HL-60 (cell line): ENCODE measurements around the gene EMP1.

Experiments
- GABPA ChIP-seq: IDR thresholded peaks from 2 replicates; pipeline ENCODE4 v1.6.1; 2012; ENCODE audit warnings: low read depth
- POLR2AphosphoS5 ChIP-seq: IDR thresholded peaks from 2 replicates; pipeline ENCODE4 v1.6.1; 2012; ENCODE audit warnings: low read depth
- SPI1 ChIP-seq: IDR thresholded peaks from 2 replicates; pipeline ENCODE4 v1.6.1; 2012; ENCODE audit warnings: low read depth, mild to moderate bottlenecking, borderline replicate concordance
- TF ChIP-seq, protein P1 (sequence below): IDR thresholded peaks from one replicate; pipeline ENCODE4 v1.5.1; 2011; ENCODE audit warnings: low read length, control low read depth, inconsistent platforms; ENCODE audit not compliant: insufficient read depth
- TF ChIP-seq, protein P2 (sequence below): IDR thresholded peaks from 2 replicates; pipeline ENCODE4 v1.6.1; 2012; ENCODE audit warnings: low read depth; ENCODE audit not compliant: insufficient replicate concordance

DNA sequence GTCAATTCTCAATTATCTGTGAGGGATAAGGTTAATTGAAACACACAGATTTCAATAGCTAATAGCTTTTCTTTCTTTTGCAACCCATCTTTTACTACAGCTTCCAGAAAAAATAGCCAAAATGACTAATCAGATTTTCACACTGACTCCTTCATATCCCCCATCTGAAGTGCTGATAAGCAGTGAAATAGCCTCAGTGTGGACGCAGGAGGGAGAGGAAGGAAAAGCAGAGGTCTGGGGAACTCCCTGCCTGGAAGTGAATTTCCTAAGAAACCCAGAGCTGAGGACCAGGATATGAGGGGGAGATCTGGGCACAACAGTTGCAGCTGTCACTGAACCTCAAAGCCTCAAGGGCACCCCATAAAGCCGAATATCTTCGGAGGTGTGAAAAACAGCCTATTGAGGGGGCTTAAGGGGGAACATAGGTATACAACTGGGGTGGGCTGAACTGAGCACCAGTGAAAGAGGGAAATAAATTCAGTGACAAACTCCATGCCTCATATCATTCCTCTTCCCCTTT lies 60.9 kb downstream of the EMP1 start:
- TF ChIP-seq, protein P1, sequence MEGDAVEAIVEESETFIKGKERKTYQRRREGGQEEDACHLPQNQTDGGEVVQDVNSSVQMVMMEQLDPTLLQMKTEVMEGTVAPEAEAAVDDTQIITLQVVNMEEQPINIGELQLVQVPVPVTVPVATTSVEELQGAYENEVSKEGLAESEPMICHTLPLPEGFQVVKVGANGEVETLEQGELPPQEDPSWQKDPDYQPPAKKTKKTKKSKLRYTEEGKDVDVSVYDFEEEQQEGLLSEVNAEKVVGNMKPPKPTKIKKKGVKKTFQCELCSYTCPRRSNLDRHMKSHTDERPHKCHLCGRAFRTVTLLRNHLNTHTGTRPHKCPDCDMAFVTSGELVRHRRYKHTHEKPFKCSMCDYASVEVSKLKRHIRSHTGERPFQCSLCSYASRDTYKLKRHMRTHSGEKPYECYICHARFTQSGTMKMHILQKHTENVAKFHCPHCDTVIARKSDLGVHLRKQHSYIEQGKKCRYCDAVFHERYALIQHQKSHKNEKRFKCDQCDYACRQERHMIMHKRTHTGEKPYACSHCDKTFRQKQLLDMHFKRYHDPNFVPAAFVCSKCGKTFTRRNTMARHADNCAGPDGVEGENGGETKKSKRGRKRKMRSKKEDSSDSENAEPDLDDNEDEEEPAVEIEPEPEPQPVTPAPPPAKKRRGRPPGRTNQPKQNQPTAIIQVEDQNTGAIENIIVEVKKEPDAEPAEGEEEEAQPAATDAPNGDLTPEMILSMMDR = no peak
- TF ChIP-seq SPI1 (no peak), POLR2AphosphoS5 (no peak), GABPA (no peak)
- TF ChIP-seq, protein P2, sequence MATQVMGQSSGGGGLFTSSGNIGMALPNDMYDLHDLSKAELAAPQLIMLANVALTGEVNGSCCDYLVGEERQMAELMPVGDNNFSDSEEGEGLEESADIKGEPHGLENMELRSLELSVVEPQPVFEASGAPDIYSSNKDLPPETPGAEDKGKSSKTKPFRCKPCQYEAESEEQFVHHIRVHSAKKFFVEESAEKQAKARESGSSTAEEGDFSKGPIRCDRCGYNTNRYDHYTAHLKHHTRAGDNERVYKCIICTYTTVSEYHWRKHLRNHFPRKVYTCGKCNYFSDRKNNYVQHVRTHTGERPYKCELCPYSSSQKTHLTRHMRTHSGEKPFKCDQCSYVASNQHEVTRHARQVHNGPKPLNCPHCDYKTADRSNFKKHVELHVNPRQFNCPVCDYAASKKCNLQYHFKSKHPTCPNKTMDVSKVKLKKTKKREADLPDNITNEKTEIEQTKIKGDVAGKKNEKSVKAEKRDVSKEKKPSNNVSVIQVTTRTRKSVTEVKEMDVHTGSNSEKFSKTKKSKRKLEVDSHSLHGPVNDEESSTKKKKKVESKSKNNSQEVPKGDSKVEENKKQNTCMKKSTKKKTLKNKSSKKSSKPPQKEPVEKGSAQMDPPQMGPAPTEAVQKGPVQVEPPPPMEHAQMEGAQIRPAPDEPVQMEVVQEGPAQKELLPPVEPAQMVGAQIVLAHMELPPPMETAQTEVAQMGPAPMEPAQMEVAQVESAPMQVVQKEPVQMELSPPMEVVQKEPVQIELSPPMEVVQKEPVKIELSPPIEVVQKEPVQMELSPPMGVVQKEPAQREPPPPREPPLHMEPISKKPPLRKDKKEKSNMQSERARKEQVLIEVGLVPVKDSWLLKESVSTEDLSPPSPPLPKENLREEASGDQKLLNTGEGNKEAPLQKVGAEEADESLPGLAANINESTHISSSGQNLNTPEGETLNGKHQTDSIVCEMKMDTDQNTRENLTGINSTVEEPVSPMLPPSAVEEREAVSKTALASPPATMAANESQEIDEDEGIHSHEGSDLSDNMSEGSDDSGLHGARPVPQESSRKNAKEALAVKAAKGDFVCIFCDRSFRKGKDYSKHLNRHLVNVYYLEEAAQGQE = no peak
